Chondrocyte (in vitro differentiated cells): ENCODE measurements around the gene MRPL37. TPM values are rescaled to one million over a fixed set of nuclear protein-coding genes. Genes with fewer than 3 reads are reported as not detected.

Source experiments
- DNase-seq: peaks from one replicate; pipeline ENCODE4 v3.0.0; 2021; ENCODE audit warnings: mixed read lengths, low spot score
- H3K27ac Mint-ChIP-seq: one replicate; pipeline ENCODE4 v1.8.0; 2021; ENCODE audit warnings: mild to moderate bottlenecking, moderate library complexity, mixed read lengths; ENCODE audit not compliant: unreplicated experiment
- H3K27me3 Mint-ChIP-seq: 2 replicates; pipeline ENCODE4 v1.8.0; 2021; ENCODE audit warnings: low read depth, mixed read lengths
- H3K36me3 Mint-ChIP-seq: 2 replicates; pipeline ENCODE4 v1.8.0; 2021; ENCODE audit warnings: low read depth, mixed read lengths
- H3K4me1 Mint-ChIP-seq: 2 replicates; pipeline ENCODE4 v1.8.0; 2021; ENCODE audit warnings: low read depth, mild to moderate bottlenecking, mixed read lengths
- H3K4me3 Mint-ChIP-seq: one replicate; pipeline ENCODE4 v1.8.0; 2021; ENCODE audit warnings: mild to moderate bottlenecking, moderate library complexity, mixed read lengths; ENCODE audit not compliant: unreplicated experiment
- H3K9me3 Mint-ChIP-seq: 2 replicates; pipeline ENCODE4 v1.8.0; 2021; ENCODE audit warnings: low read depth, mixed read lengths
- CTCF ChIP-seq: fragments of 200-600 bp; sonication (generic); IDR thresholded peaks from 2 replicates; pipeline ENCODE4 v1.5.0; 2021; ENCODE audit warnings: antibody characterized with exemption, mild to moderate bottlenecking, moderate library complexity
- total RNA-seq: library from RNA; stranded (reverse); gene quantifications from 3 replicates; pipeline ENCODE4 v1.2.1, GENCODE V29; 2021

MRPL37 gene
- total RNA-seq, 1 donor from 2014 or later, result 66.9 TPM

- H3K9me3 Mint-ChIP-seq, result no peaks in the 10 kb centered on the region
- TF ChIP-seq CTCF, result no peak
- no peaks in the 10 kb centered on the region for H3K36me3 Mint-ChIP-seq
- no peak for DNase-seq
- H3K27me3 Mint-ChIP-seq, result no peaks in the 10 kb centered on the region
- no peak overlapping the region for H3K4me3 Mint-ChIP-seq
- peaks cover 38% of the 10 kb centered on the region for H3K4me1 Mint-ChIP-seq
- no peak overlapping the region for H3K27ac Mint-ChIP-seq
Measured at GRCh38 chr1:54257346-54257620, 57.3 kb downstream of the MRPL37 start.

- TF ChIP-seq CTCF, result no peak
- Mint-ChIP-seq H3K9me3 (no peaks in the 10 kb centered on the region), H3K27ac (no peak overlapping the region), H3K36me3 (no peaks in the 10 kb centered on the region), H3K4me3 (no peak overlapping the region), H3K4me1 (peaks cover 35% of the 10 kb centered on the region), H3K27me3 (no peaks in the 10 kb centered on the region)
- DNase-seq, result no peak
Measured at GRCh38 chr1:54257876-54258275, 57.9 kb downstream of the MRPL37 start.

- Mint-ChIP-seq H3K36me3 (no peaks in the 10 kb centered on the region), H3K27ac (no peak overlapping the region), H3K4me1 (peaks cover 24% of the 10 kb centered on the region), H3K27me3 (no peaks in the 10 kb centered on the region), H3K9me3 (no peaks in the 10 kb centered on the region), H3K4me3 (no peak overlapping the region)
- DNase-seq, result no peak
- no peak for TF ChIP-seq CTCF
Measured at GRCh38 chr1:54259546-54260140, 59.7 kb downstream of the MRPL37 start.

- Mint-ChIP-seq H3K4me1 (peaks cover 21% of the 10 kb centered on the region), H3K9me3 (no peaks in the 10 kb centered on the region), H3K36me3 (peaks cover 3% of the 10 kb centered on the region), H3K4me3 (no peak overlapping the region), H3K27me3 (no peaks in the 10 kb centered on the region), H3K27ac (no peak overlapping the region)
- TF ChIP-seq CTCF, result no peak
- DNase-seq, result no peak
Measured at GRCh38 chr1:54260810-54261209, 60.8 kb downstream of the MRPL37 start.

GRCh38 chr1:54262244-54262643 is 62.3 kb downstream of the MRPL37 start:
- Mint-ChIP-seq H3K27ac (no peak overlapping the region), H3K4me1 (peaks cover 18% of the 10 kb centered on the region), H3K36me3 (peaks cover 3% of the 10 kb centered on the region), H3K27me3 (no peaks in the 10 kb centered on the region), H3K9me3 (no peaks in the 10 kb centered on the region), H3K4me3 (no peak overlapping the region)
- DNase-seq, result no peak
- no peak for TF ChIP-seq CTCF
